Mucosa of descending colon (tissue), 3 donors: ENCODE measurements around the gene PLXNA4. TPM values are rescaled to one million over a fixed set of nuclear protein-coding genes. Genes with fewer than 3 reads are reported as not detected.

ENCODE experiments used
- ATAC-seq: fragments of 200-7000 bp; cut with Tn5 transposase; one replicate; pipeline ENCODE4 v1.9.1; 2020; ENCODE audit warnings: mild to moderate bottlenecking, moderate library complexity
- DNase-seq, 3 donors: peaks; one replicate each; pipeline ENCODE4 v3.0.0-alpha.2; 2020
- H3K36me3 ChIP-seq: fragments of 200-600 bp; one replicate; pipeline ENCODE4 v1.8.0; 2021; ENCODE audit warnings: low read depth, mild to moderate bottlenecking
- H3K4me1 ChIP-seq: fragments of 200-600 bp; one replicate; pipeline ENCODE4 v1.8.0; 2021; ENCODE audit warnings: low read depth, mild to moderate bottlenecking
- H3K4me3 ChIP-seq: fragments of 200-600 bp; one replicate; pipeline ENCODE4 v1.8.0; 2021; ENCODE audit warnings: mild to moderate bottlenecking
- H3K9me3 ChIP-seq: fragments of 200-600 bp; one replicate; pipeline ENCODE4 v1.8.0; 2021; ENCODE audit warnings: mild to moderate bottlenecking
- CTCF ChIP-seq: fragments of 200-600 bp; IDR thresholded peaks from one replicate; pipeline ENCODE4 v1.8.0; 2022; ENCODE audit warnings: antibody characterized with exemption, mild to moderate bottlenecking
- intact Hi-C, 2 donors: fragments of 100-400 bp; cut with DNase I in 1 of 2; cut with micrococcal nuclease in 1 of 2; formaldehyde crosslinking; loops; one replicate each; pipeline versions ENCODE4 v1.11.0 to v1.11.1; 2022; cut with DNase I, micrococcal nuclease
- total RNA-seq, 3 donors: library from RNA; stranded (reverse); fragmentation: NEBNext Ultra II Directional in 2 of 3; extraction: Animal tissue kit (Norgen Biotek cat#: 25700) in 2 of 3; gene quantifications; one replicate each; pipeline versions ENCODE4 v1.2.1 to v1.2.4, GENCODE V29; 2021 to 2023
- donor health status: DM: no; HTN: no; CAD: no; lungs with moderate emphysema.
- donor health status: DM: no; HTN: no; CAD: no.
- donor health status: DM: no; HTN: yes; CAD: no.

The PLXNA4 gene
- total RNA-seq, 3 donors from 2014 or later, result 0.78 to 3.5 (median 2.7) TPM

- Histone ChIP-seq H3K9me3 (no peaks in the 10 kb centered on the region), H3K4me3 (no peak overlapping the region), H3K36me3 (no peaks in the 10 kb centered on the region), H3K4me1 (no peaks in the 10 kb centered on the region)
- ATAC-seq (no peak), DNase-seq (no peak)
- TF ChIP-seq CTCF, result no peak
- intact Hi-C loops, result no loop called here
Measured at GRCh38 chr7:132475037-132475668, 101.1 kb downstream of the PLXNA4 start.

DNA sequence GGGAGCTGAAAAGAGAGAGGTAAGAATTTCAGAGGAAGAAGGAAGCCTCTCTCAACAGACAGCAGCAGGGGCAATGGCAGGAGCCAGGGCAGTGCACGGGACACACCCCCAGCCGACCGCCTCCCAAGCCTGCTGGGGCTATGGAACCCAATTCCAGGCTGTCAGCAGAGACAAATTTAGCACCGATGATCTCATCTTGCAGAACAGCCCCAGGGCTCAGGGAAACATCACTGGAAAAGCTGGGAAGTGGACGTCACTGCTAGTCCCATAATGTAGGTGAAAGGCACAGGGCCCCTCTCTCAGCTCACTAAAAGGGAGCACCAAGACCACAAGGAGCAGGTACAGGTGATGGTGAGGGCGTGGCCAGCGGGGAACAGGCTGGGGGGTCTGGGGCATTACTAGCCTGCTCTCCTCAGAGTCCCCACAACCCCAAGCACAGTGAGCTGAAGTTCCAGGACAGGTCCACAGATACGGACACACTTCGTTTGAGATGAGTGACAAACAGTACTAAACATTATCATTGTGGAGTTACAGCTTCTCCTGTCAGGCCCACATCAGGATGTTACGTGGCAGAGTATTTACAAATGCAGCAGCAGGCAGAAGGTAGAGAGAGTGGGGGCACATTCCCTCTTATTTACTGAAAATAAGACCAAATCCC, 103.7 kb downstream of the PLXNA4 start:
- no peaks in the 10 kb centered on the region for H3K36me3 ChIP-seq
- no peaks in the 10 kb centered on the region for H3K4me1 ChIP-seq
- ATAC-seq, result no peak
- intact Hi-C loops, result no loop called here
- no peaks in the 10 kb centered on the region for H3K9me3 ChIP-seq
- TF ChIP-seq CTCF, result no peak
- no peak overlapping the region for H3K4me3 ChIP-seq
- DNase-seq, result no peak

GRCh38 chr7:132471515-132471914, 104.8 kb downstream of the PLXNA4 start:
- no peak for ATAC-seq
- no peak for TF ChIP-seq CTCF
- no peak for DNase-seq
- Histone ChIP-seq H3K4me1 (no peaks in the 10 kb centered on the region), H3K36me3 (no peaks in the 10 kb centered on the region), H3K4me3 (no peak overlapping the region), H3K9me3 (no peaks in the 10 kb centered on the region)
- intact Hi-C loops, result no loop called here

DNA sequence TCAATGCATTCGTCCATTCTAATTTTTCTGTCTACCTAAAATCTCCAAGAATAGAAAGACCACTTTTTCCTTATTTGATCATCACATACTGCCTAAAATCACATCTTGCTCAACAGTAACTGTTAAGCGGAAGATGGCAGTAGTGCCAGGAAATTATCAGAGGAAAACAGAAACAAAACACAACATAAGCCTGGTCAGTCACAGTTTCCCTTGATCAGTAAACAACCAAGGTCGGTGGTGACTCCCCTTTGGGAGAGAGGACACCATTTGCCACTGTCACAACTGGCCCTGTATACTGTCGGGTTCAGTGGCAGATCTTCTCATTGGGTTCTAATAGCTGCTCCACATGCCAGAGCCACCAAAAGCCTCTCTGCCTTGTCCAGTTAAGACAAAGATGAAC, 106.6 kb downstream of the PLXNA4 start:
- Histone ChIP-seq H3K4me3 (no peak overlapping the region), H3K4me1 (no peaks in the 10 kb centered on the region), H3K9me3 (no peaks in the 10 kb centered on the region), H3K36me3 (no peaks in the 10 kb centered on the region)
- no peak for TF ChIP-seq CTCF
- DNase-seq (no peak), ATAC-seq (no peak)
- intact Hi-C loops, result no loop called here

DNA sequence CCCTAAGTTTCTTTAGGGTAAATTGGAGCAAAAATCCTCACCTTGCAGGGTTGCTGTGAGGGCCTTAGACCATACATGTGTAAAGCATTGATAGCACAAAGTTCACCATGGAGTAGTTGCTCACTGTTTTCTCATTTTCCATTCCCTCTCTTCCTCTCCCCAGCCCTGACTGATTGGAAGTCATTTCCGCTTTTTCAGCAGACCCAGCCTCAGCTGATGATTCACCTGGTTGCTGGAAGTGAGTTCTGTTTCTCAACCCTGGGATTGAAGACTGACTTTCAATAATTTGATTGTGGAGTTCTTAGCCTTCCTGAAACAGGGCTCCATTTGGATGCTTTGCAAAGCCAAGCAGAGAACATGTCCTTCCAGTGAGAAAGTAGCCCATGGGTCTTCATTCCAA, 107.0 kb downstream of the PLXNA4 start:
- Histone ChIP-seq H3K4me3 (no peak overlapping the region), H3K9me3 (no peaks in the 10 kb centered on the region), H3K4me1 (no peaks in the 10 kb centered on the region), H3K36me3 (no peaks in the 10 kb centered on the region)
- TF ChIP-seq CTCF, result no peak
- intact Hi-C loops, result no loop called here
- DNase-seq (no peak), ATAC-seq (no peak)
